ENCODE results near the gene MPRIP.
A peak's percentile ranks its signal among the peaks of the same experiment; 100 is the strongest.
"Not testable (repeated sequence)": the region's sequence is repeated elsewhere in the genome, so short reads cannot be mapped to it uniquely, and the experiment has no call there.

MPRIP gene, protein sequence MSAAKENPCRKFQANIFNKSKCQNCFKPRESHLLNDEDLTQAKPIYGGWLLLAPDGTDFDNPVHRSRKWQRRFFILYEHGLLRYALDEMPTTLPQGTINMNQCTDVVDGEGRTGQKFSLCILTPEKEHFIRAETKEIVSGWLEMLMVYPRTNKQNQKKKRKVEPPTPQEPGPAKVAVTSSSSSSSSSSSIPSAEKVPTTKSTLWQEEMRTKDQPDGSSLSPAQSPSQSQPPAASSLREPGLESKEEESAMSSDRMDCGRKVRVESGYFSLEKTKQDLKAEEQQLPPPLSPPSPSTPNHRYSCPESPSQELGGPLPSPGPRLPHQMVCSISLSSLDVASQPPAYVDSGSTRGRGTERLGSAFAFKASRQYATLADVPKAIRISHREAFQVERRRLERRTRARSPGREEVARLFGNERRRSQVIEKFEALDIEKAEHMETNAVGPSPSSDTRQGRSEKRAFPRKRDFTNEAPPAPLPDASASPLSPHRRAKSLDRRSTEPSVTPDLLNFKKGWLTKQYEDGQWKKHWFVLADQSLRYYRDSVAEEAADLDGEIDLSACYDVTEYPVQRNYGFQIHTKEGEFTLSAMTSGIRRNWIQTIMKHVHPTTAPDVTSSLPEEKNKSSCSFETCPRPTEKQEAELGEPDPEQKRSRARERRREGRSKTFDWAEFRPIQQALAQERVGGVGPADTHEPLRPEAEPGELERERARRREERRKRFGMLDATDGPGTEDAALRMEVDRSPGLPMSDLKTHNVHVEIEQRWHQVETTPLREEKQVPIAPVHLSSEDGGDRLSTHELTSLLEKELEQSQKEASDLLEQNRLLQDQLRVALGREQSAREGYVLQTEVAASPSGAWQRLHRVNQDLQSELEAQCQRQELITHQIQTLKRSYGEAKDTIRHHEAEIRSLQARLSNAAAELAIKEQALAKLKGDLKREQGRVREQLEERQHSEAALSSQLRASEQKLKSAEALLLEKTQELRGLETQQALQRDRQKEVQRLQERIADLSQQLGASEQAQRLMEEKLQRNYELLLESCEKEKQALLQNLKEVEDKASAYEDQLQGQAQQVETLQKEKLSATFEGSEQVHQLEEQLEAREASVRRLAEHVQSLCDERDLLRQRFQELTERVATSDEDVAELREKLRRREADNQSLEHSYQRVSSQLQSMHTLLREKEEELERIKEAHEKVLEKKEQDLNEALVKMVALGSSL (N-terminal part only)

DNA sequence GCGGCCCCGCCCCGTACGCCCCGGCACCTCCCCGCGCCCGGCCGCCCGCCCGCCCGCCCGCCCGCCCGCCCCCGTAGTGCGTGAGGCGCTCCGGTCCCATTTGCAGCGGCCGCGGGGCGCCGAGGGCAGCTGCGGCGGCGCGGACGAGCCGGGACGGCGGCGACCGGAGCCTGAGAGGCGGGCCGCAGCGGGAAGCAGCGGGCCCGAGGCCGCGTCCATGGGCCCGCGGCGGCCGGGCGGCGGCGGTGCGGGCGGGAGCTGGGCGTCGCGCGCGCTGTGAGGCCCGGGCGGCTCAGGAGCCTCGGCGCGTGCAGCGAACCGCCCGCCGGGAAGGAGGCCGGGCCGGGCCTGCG, at the start of gene MPRIP:
Gene MPRIP (plus strand): TSS at position 74 of the 353 bp plus-strand sequence. CDS start 392 bp downstream, outside the sequence.
- Histone ChIP-seq H3K27ac (ENCODE audit: low read depth, low read length) (peak within 1 kb of the TSS; percentile 64), H3K36me3 (ENCODE audit: insufficient read depth, low read length) (peaks cover 4% of the 10 kb centered on the region; the same call in 1 of the 2 replicates)

DNA sequence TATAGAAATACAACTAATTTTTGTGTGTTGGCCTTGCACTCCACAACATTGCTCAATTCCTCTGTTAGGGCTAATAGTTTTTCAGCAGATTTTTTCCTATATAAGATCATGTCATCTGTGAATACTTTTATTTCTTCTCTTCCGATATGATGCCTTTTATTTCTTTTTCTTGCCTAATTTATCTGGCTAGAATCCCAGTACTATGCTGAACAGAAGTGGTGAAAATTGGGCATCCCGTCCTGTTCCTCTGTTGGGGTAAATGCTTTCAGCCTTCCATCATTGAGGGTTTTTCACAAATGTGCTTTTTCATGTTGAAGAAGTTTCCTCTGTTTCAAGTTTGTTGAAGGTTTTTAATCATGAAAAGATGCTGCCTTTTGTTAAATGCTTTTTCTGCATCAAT, 47.6 kb upstream of the MPRIP start:
- Histone ChIP-seq H3K27ac (ENCODE audit: low read depth, low read length) (no peak overlapping the region), H3K36me3 (ENCODE audit: insufficient read depth, low read length) (no peaks in the 10 kb centered on the region), H3K79me2 (ENCODE audit: control insufficient read depth, insufficient read depth, low read length, unreplicated experiment) (no peaks in the 10 kb centered on the region), H2AFZ (ENCODE audit: low read length, unreplicated experiment) (no peak overlapping the region), H3K27me3 (ENCODE audit: insufficient read depth, low read length) (no peaks in the 10 kb centered on the region), H3K4me3 (ENCODE audit: low read depth, low read length) (no peak overlapping the region), H3K4me1 (ENCODE audit: control insufficient read depth, insufficient read depth, low read length, unreplicated experiment) (no peaks in the 10 kb centered on the region)

More for the DNA sequence above, at the start of gene MPRIP:
- H3K27me3 ChIP-seq (ENCODE audit: insufficient read depth, low read length), result no peaks in the 10 kb centered on the region
- H2AFZ ChIP-seq (ENCODE audit: low read length, unreplicated experiment), result peak within 1 kb of the TSS; percentile 94
- peak within 1 kb of the TSS; percentile 94 for H3K4me3 ChIP-seq (ENCODE audit: low read depth, low read length)
- peaks cover 47% of the 10 kb centered on the region for H3K79me2 ChIP-seq (ENCODE audit: control insufficient read depth, insufficient read depth, low read length, unreplicated experiment)
- peaks cover 31% of the 10 kb centered on the region for H3K4me1 ChIP-seq (ENCODE audit: control insufficient read depth, insufficient read depth, low read length, unreplicated experiment)

DNA sequence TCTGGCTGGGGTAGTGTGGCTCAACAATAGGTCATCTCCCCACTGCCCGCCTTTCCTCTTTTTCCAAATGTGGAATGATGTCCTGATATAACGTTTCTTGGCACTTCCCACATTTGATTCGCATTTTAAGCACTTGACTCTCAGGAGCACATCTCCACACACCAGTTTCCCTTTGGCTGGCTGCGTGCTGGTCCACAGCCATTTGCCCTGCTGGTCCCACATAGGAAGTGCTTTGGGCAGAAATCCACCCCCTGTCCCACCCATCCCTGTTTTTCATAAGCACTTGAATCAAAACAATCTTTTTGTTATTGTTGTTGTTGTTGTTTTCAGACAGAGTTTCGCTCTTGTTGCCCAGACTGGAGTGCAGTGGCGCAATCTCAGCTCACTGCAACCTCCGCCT, 46.3 kb upstream of the MPRIP start:
- H3K79me2 ChIP-seq (ENCODE audit: control insufficient read depth, insufficient read depth, low read length, unreplicated experiment), result no peaks in the 10 kb centered on the region
- no peaks in the 10 kb centered on the region for H3K4me1 ChIP-seq (ENCODE audit: control insufficient read depth, insufficient read depth, low read length, unreplicated experiment)
- no peak overlapping the region for H3K27ac ChIP-seq (ENCODE audit: low read depth, low read length)
- H3K36me3 ChIP-seq (ENCODE audit: insufficient read depth, low read length), result no peaks in the 10 kb centered on the region
- no peaks in the 10 kb centered on the region for H3K27me3 ChIP-seq (ENCODE audit: insufficient read depth, low read length)
- H2AFZ ChIP-seq (ENCODE audit: low read length, unreplicated experiment), result no peak overlapping the region
- H3K4me3 ChIP-seq (ENCODE audit: low read depth, low read length), result no peak overlapping the region

DNA sequence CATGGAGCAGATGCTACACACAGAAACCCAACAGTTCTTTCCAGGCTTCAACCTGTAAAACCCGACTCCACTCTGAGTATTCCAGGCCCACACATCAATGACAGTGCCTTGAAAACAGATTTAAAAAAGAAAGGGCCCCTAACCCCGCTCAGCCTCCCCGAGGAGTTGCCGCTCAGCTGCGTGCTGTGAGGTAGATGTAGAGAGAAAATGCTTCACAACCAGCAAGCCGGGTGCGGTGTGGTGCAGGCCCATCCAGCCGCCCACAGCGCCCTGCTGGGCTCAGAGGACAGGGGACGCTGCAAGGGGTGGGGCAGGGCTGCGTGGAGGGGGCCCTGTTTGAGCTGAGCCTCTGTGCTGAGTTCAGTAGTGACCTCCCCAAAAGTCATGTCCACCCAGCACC, 45.5 kb upstream of the MPRIP start:
- not testable (repeated sequence) for H3K27me3 ChIP-seq (ENCODE audit: insufficient read depth, low read length); H3K4me1 ChIP-seq (ENCODE audit: control insufficient read depth, insufficient read depth, low read length, unreplicated experiment); H3K36me3 ChIP-seq (ENCODE audit: insufficient read depth, low read length); H3K79me2 ChIP-seq (ENCODE audit: control insufficient read depth, insufficient read depth, low read length, unreplicated experiment); H2AFZ ChIP-seq (ENCODE audit: low read length, unreplicated experiment); H3K27ac ChIP-seq (ENCODE audit: low read depth, low read length); H3K4me3 ChIP-seq (ENCODE audit: low read depth, low read length)

DNA sequence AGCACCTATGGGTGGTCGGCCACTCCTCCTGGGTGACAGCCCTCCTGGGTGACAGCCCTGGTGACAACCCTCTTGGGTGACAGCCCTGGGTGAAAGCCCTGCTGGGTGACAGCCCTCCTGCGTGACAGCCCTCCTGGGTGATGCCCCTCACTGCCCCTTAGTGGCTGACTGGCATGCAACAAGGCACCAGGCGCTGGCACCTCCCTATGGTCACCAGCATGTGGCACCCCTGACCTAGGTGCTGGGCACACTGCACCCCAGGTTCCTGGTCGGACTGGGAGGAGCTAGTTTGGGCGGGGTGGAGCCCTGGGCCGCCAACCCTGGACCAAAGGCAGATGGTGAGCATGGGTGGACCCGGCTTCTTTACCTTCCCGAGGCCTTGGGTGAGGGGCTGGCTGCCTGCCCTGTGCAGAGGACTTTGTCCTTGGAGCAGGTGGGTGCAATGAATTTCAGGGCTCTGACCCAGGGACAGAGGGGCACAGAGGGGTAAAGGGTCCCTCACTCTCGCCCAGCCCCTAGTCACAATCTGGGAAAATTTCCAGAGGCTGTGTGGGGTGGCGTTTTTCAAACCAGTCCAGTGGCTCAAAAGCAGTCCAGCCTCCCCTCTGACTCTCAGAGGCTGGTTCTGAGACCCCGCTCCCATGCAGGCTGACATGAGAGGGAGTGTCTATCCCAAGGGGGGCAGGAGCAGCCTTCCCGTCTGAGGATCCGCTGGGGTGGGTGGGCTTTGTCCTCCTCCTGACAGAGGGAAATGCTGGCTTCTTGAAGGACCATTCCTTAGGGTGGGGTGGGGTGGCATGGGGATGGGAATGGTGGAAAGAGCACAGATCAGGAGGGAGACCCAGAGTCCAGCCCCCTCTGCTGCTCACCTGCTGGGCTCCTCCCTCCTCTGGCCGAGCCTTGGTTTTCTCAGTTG, 44.5 kb upstream of the MPRIP start:
- no peaks in the 10 kb centered on the region for H3K27me3 ChIP-seq (ENCODE audit: insufficient read depth, low read length)
- H3K4me1 ChIP-seq (ENCODE audit: control insufficient read depth, insufficient read depth, low read length, unreplicated experiment), result no peaks in the 10 kb centered on the region
- H2AFZ ChIP-seq (ENCODE audit: low read length, unreplicated experiment), result no peak overlapping the region
- H3K4me3 ChIP-seq (ENCODE audit: low read depth, low read length), result no peak overlapping the region
- no peaks in the 10 kb centered on the region for H3K36me3 ChIP-seq (ENCODE audit: insufficient read depth, low read length)
- no peaks in the 10 kb centered on the region for H3K79me2 ChIP-seq (ENCODE audit: control insufficient read depth, insufficient read depth, low read length, unreplicated experiment)
- H3K27ac ChIP-seq (ENCODE audit: low read depth, low read length), result no peak overlapping the region

DNA sequence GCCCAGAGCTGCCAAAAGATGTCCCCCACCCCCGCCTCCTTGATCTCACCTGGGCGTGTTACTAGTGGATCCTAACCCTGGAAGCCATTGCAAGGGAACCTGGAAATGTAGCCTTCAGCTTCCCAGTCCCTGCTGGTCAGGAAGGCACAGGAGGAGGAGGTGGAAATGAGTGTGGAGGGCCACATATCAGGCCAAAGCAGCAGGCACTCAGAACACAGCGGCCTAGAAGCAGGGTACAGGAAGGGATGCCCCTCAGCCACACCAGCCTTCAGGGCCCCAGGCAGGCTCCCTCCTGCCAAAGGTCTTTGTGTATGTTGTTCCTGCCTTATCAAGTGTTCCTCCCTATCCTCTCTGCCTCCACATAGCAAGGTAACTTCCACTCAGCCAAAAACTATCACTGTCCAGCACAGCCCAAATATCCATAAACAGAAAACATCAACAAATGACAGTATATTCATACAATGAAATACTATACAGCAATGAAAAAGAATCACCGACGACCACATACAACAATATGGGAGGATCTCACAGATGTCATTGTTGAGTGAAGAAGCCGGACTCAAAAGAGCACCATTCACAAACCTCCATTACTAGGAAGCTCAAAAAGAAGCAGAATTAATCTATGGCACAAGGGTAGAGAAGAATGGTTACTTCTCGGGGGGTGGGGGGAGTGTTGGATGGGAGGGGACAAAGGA, 42.2 kb upstream of the MPRIP start:
- Histone ChIP-seq H3K4me3 (ENCODE audit: low read depth, low read length) (no peak overlapping the region), H3K36me3 (ENCODE audit: insufficient read depth, low read length) (no peaks in the 10 kb centered on the region), H3K79me2 (ENCODE audit: control insufficient read depth, insufficient read depth, low read length, unreplicated experiment) (no peaks in the 10 kb centered on the region), H2AFZ (ENCODE audit: low read length, unreplicated experiment) (no peak overlapping the region), H3K27me3 (ENCODE audit: insufficient read depth, low read length) (no peaks in the 10 kb centered on the region), H3K4me1 (ENCODE audit: control insufficient read depth, insufficient read depth, low read length, unreplicated experiment) (no peaks in the 10 kb centered on the region), H3K27ac (ENCODE audit: low read depth, low read length) (no peak overlapping the region)

DNA sequence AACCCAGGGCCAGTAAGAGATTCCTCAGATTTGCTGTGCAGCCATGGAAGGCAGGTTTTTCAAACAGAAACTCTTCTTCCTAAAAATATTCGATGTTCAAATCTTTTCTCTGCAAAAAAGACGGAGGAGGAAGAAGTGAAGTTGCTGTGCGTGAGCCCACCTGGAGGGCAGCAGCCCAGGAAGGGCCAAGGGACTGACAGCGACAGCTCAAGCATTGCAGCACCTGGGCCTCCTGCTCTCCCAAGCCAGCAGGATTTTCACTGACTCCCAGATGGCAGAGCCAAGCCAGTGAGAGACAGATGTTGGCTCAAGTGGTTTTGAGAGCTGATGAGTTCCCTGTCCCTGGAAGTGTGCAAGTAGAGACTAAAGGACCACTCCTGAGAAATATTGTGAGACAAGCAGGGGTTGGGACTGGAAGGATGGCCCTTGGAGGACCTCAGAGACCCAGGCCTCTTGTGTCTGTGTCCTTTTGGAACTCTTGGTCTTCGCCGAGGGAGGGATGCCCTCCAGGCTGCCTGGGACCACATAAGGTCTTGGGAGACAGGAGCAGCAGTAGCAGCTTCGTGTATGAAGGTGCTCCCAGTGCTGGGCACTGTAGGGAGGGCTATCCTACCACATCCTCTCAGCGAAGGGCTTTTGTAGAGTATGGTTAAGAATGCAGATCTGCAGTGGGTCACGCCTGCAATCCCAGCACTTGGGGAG, 41.0 kb upstream of the MPRIP start:
- no peak overlapping the region for H2AFZ ChIP-seq (ENCODE audit: low read length, unreplicated experiment)
- no peaks in the 10 kb centered on the region for H3K79me2 ChIP-seq (ENCODE audit: control insufficient read depth, insufficient read depth, low read length, unreplicated experiment)
- H3K4me1 ChIP-seq (ENCODE audit: control insufficient read depth, insufficient read depth, low read length, unreplicated experiment), result no peaks in the 10 kb centered on the region
- no peaks in the 10 kb centered on the region for H3K27me3 ChIP-seq (ENCODE audit: insufficient read depth, low read length)
- H3K36me3 ChIP-seq (ENCODE audit: insufficient read depth, low read length), result no peaks in the 10 kb centered on the region
- no peak overlapping the region for H3K4me3 ChIP-seq (ENCODE audit: low read depth, low read length)
- H3K27ac ChIP-seq (ENCODE audit: low read depth, low read length), result no peak overlapping the region

DNA sequence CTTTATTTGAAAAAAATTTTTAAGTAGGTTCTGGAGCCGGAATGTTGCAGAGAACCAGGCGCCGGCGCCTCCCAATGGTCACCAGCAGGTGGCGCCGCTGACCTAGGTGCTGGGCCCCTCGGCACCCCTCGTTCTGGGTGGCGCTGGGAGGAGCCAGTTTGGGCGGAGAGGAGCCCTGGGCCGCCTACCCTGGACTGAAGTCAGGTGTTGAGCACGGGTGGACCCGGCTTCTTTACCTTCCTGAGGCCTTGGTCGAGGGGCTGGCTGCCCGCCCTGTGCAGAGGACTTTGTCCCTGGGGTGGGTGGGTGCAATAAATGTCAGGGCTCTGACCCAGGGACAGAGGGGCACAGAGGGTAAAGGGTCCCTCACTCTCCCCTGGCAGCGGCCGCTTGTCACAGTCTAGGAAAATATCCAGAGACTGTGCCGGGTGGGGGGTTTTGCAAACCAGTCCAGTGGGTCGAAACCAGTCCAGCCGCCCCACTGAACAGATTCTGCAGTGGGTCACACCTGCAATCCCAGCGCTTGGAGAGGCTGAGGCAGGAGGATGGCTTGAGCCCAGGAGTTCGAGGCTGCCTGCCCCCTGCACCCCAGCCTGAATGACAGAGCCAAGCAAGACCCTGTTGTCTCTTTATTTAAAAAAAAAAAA, 40.3 kb upstream of the MPRIP start:
- H3K79me2 ChIP-seq (ENCODE audit: control insufficient read depth, insufficient read depth, low read length, unreplicated experiment), result no peaks in the 10 kb centered on the region
- no peak overlapping the region for H3K4me3 ChIP-seq (ENCODE audit: low read depth, low read length)
- no peaks in the 10 kb centered on the region for H3K36me3 ChIP-seq (ENCODE audit: insufficient read depth, low read length)
- no peaks in the 10 kb centered on the region for H3K4me1 ChIP-seq (ENCODE audit: control insufficient read depth, insufficient read depth, low read length, unreplicated experiment)
- peak overlapping the region; percentile 23 for H2AFZ ChIP-seq (ENCODE audit: low read length, unreplicated experiment)
- H3K27me3 ChIP-seq (ENCODE audit: insufficient read depth, low read length), result no peaks in the 10 kb centered on the region
- no peak overlapping the region for H3K27ac ChIP-seq (ENCODE audit: low read depth, low read length)
